Caco-2 (cell line): ENCODE measurements around the gene FLACC1. TPM values are rescaled to one million over a fixed set of nuclear protein-coding genes. Genes with fewer than 3 reads are reported as not detected.

Experiments
- BruUV-seq: library from RNA; stranded (reverse); fragments of 400-500 nt; replicated peaks from 2 replicates; lab custom pipeline; 2021; lab: Mats Ljungman, UMichigan
- CTCF ChIA-PET: fragments of 300-600 bp; sonication (Branson Sonifier 250); formaldehyde crosslinking; loops from one replicate; lab custom pipeline; 2022; ENCODE audit warnings: antibody characterized with exemption; lab: Charles Lee
- POLR2A ChIA-PET: fragments of 300-600 bp; sonication (Branson Sonifier 250); formaldehyde crosslinking; loops from one replicate; lab custom pipeline; 2022; ENCODE audit warnings: antibody characterized with exemption; lab: Charles Lee
- DNase-seq, 2 experiments: peaks; one replicate each; pipeline versions ENCODE4 v3.0.0 to v3.0.0-alpha.2; 2020 to 2022
- H3K27me3 ChIP-seq: replicated peaks from 2 replicates; pipeline ENCODE4 v1.6.0; 2011; ENCODE audit warnings: low read length; ENCODE audit not compliant: control insufficient read depth, insufficient read depth
- H3K36me3 ChIP-seq: 2 replicates; pipeline ENCODE4 v1.5.1; 2011; ENCODE audit warnings: low read length; ENCODE audit not compliant: control insufficient read depth, insufficient read depth
- H3K4me1 ChIP-seq: fragments of 250-450 bp; sonication (Bioruptor Pico); 2 replicates; pipeline ENCODE4 v1.5.1; 2020; ENCODE audit warnings: mild to moderate bottlenecking
- H3K4me3 ChIP-seq: 2 replicates; pipeline ENCODE4 v1.5.1; 2011; ENCODE audit warnings: low read depth, mild to moderate bottlenecking, control low read depth, low read length
- H3K9me3 ChIP-seq: fragments of 250-450 bp; sonication (Bioruptor Pico); 2 replicates; pipeline ENCODE4 v1.5.1; 2020; ENCODE audit warnings: mild to moderate bottlenecking, moderate library complexity
- H3K27ac Mint-ChIP-seq: one replicate; pipeline ENCODE4 v1.8.0; 2022; ENCODE audit warnings: mixed read lengths; ENCODE audit not compliant: unreplicated experiment
- H3K27me3 Mint-ChIP-seq: one replicate; pipeline ENCODE4 v1.8.0; 2022; ENCODE audit warnings: mixed read lengths; ENCODE audit not compliant: insufficient read depth, unreplicated experiment
- H3K36me3 Mint-ChIP-seq: one replicate; pipeline ENCODE4 v1.8.0; 2022; ENCODE audit warnings: mild to moderate bottlenecking, mixed read lengths; ENCODE audit not compliant: insufficient read depth, unreplicated experiment
- H3K4me1 Mint-ChIP-seq: one replicate; pipeline ENCODE4 v1.8.0; 2022; ENCODE audit warnings: low read depth, mixed read lengths; ENCODE audit not compliant: unreplicated experiment
- H3K4me3 Mint-ChIP-seq: one replicate; pipeline ENCODE4 v1.8.0; 2022; ENCODE audit warnings: mild to moderate bottlenecking, moderate library complexity, mixed read lengths; ENCODE audit not compliant: unreplicated experiment
- H3K9me3 Mint-ChIP-seq: one replicate; pipeline ENCODE4 v1.8.0; 2022; ENCODE audit warnings: mixed read lengths; ENCODE audit not compliant: unreplicated experiment
- CTCF ChIP-seq, 2 experiments: fragments of 200-600 bp in 1 of 2; IDR thresholded peaks; 1 replicate in 1 of 2; 2 replicates in 1 of 2; pipeline versions ENCODE4 v1.5.1 to v1.8.0; 2011 to 2022; ENCODE audit warnings: antibody characterized with exemption in 1 of 2, control low read depth in 1 of 2, inconsistent platforms in 1 of 2, low read depth in 1 of 2, low read length in 1 of 2, mild to moderate bottlenecking in 1 of 2, moderate library complexity in 1 of 2; ENCODE audit not compliant: insufficient read depth in 1 of 2, severe bottlenecking in 1 of 2, unreplicated experiment in 1 of 2
- intact Hi-C: fragments of 100-400 bp; cut with micrococcal nuclease; formaldehyde crosslinking; loops from one replicate; pipeline ENCODE4 v1.10.0; 2022; ENCODE audit not compliant: unreplicated experiment
- total RNA-seq: library from RNA; stranded (reverse); gene quantifications from 2 replicates; pipeline ENCODE4 v1.2.3, GENCODE V29; 2022

Gene FLACC1
- total RNA-seq, 1 experiment from 2014 or later = 0.86 TPM

GRCh38 chr2:201267278-201268030 is 89.7 kb downstream of the FLACC1 start:
- CTCF ChIA-PET = no interaction called here

DNA sequence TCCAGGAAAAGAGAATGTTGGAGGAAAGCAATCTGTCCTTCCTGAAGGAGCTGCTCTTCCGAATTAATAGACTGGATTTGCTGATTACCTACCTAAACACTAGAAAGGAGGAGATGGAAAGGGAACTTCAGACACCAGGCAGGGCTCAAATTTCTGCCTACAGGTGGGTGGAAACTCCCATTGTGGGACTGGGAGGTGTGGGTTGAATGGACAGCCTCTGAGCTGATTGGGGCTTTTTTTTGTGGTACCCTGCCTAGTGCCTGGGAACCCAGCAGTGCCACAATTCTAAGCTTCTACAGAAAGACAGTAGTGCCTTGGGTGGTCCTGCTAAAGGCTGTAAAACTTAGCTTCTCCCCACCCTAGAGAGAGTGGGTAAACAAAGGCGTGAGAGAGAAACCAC is 90.5 kb downstream of the FLACC1 start:
- BruUV-seq = no TSS peak

More at GRCh38 chr2:201267278-201268030, 89.7 kb downstream of the FLACC1 start:
- Histone ChIP-seq H3K9me3 (no peaks in the 10 kb centered on the region), H3K4me1 (no peaks in the 10 kb centered on the region), H3K27me3 (no peaks in the 10 kb centered on the region), H3K4me3 (no peak overlapping the region), H3K36me3 (no peaks in the 10 kb centered on the region)
- H3K9me3 Mint-ChIP-seq = no peaks in the 10 kb centered on the region
- intact Hi-C loops = no loop called here
- H3K27me3 Mint-ChIP-seq = no peaks in the 10 kb centered on the region
- POLR2A ChIA-PET = no interaction called here
- no peak overlapping the region for H3K4me3 Mint-ChIP-seq
- no peaks in the 10 kb centered on the region for H3K4me1 Mint-ChIP-seq
- no TSS peak for BruUV-seq
- H3K36me3 Mint-ChIP-seq = peaks cover 10% of the 10 kb centered on the region
- TF ChIP-seq CTCF (IDR thresholded peaks at IDR 0.05; ENCODE audit: insufficient read depth in 1 of 2, low read depth in 1 of 2, low read length in 1 of 2, severe bottlenecking in 1 of 2, unreplicated experiment in 1 of 2) = no peak
- no peak overlapping the region for H3K27ac Mint-ChIP-seq
- no peak for DNase-seq

More for the DNA sequence above, 90.5 kb downstream of the FLACC1 start:
- CTCF ChIA-PET = no interaction called here
- intact Hi-C loops = no loop called here
- POLR2A ChIA-PET = no interaction called here
- H3K9me3 Mint-ChIP-seq = no peaks in the 10 kb centered on the region
- Histone ChIP-seq H3K36me3 (no peaks in the 10 kb centered on the region), H3K4me1 (no peaks in the 10 kb centered on the region), H3K4me3 (no peak overlapping the region), H3K9me3 (no peaks in the 10 kb centered on the region), H3K27me3 (no peaks in the 10 kb centered on the region)
- H3K4me3 Mint-ChIP-seq = no peak overlapping the region
- no peak for DNase-seq
- no peak for TF ChIP-seq CTCF (IDR thresholded peaks at IDR 0.05; ENCODE audit: insufficient read depth in 1 of 2, low read depth in 1 of 2, low read length in 1 of 2, severe bottlenecking in 1 of 2, unreplicated experiment in 1 of 2)
- no peak overlapping the region for H3K27ac Mint-ChIP-seq
- H3K27me3 Mint-ChIP-seq = no peaks in the 10 kb centered on the region
- H3K4me1 Mint-ChIP-seq = no peaks in the 10 kb centered on the region
- peaks cover 10% of the 10 kb centered on the region for H3K36me3 Mint-ChIP-seq
